ENCODE data around the gene SMO.
"Not testable (repeated sequence)": the region's sequence is repeated elsewhere in the genome, so short reads cannot be mapped to it uniquely, and the experiment has no call there.

Gene SMO

GRCh38 chr7:129169171-129169671 is 19.2 kb upstream of the SMO start:
- peak in 8 of 58 donors; percentile 15 to 49 (median 24) for DNase-seq

- no peak for DNase-seq
These were observed 18.6 kb upstream of the SMO start for GRCh38 chr7:129169686-129170440.

GRCh38 chr7:129170441-129171021 is 17.9 kb upstream of the SMO start:
- no peak for DNase-seq

- DNase-seq, result not testable (repeated sequence)
These were observed 14.6 kb upstream of the SMO start for GRCh38 chr7:129173861-129174260.

GRCh38 chr7:129176916-129177710 is 11.3 kb upstream of the SMO start:
- no peak for DNase-seq

- DNase-seq, result no peak
These were observed 3.3 kb upstream of the SMO start for GRCh38 chr7:129184981-129185670.

- DNase-seq, result no peak
These were observed 1.6 kb upstream of the SMO start for GRCh38 chr7:129186749-129187260.

- no peak for DNase-seq
These were observed 607 bp upstream of the SMO start for GRCh38 chr7:129187681-129188371.

GRCh38 chr7:129188892-129189660 is 643 bp downstream of the SMO start:
- no peak for DNase-seq

GRCh38 chr7:129189661-129190310 is 1.4 kb downstream of the SMO start:
- DNase-seq, result no peak

GRCh38 chr7:129191272-129191671 is 2.8 kb downstream of the SMO start:
- DNase-seq, result no peak

- no peak for DNase-seq
These were observed 5.5 kb downstream of the SMO start for GRCh38 chr7:129193892-129194291.

- no peak for DNase-seq
These were observed 9.3 kb downstream of the SMO start for GRCh38 chr7:129197771-129198170.

GRCh38 chr7:129199406-129199805 is 11.0 kb downstream of the SMO start:
- DNase-seq, result no peak

GRCh38 chr7:129202058-129202777 is 13.8 kb downstream of the SMO start:
- no peak for DNase-seq

- no peak for DNase-seq
These were observed 14.8 kb downstream of the SMO start for GRCh38 chr7:129203050-129203741.

GRCh38 chr7:129205126-129205818 is 16.8 kb downstream of the SMO start:
- DNase-seq, result no peak
